Measurements from ENCODE around the gene SHC3.
A peak's percentile ranks its signal among the peaks of the same experiment; 100 is the strongest.

SHC3 gene

GRCh38 chr9:89048616-89049015 is 130.0 kb downstream of the SHC3 start:
- no peaks in the 10 kb centered on the region for H3K4me1 ChIP-seq
- no peak overlapping the region for H3K4me3 ChIP-seq
- no peak overlapping the region for H3K4me2 ChIP-seq
- H3K27ac ChIP-seq = no peak overlapping the region
- no peaks in the 10 kb centered on the region for H3K27me3 ChIP-seq
- H3K36me3 ChIP-seq = no peaks in the 10 kb centered on the region
- peaks cover 0 to 9% (median 0%) of the 10 kb centered on the region in 11 experiments; a peak in 1 of 22 replicates for H3K9me3 ChIP-seq (replicated peaks in 1 of 11)
- H3K9ac ChIP-seq = no peak overlapping the region
- no peaks in the 10 kb centered on the region for H4K20me1 ChIP-seq
- TF ChIP-seq Cebpa-rat (IDR thresholded peaks at IDR 0.05) = no peak

DNA sequence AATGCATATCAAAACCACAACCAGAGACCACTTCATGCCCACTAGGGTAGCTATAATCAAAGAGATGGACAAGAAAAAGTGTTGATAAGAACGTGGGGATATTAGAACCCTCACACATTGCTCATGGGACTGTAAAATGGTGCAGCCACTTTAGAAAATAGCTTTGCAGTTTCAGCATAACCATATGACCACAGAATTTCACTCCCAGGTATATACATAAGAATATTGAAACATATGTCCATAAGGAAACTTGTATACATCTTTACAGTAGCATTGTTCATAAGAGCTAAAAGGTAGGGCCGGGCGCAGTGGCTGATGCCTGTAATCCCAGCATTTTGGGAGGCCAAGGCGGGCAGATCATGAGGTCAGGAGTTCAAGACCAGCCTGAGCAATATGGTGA is 131.0 kb downstream of the SHC3 start:
- H3K4me2 ChIP-seq = no peak overlapping the region
- no peak overlapping the region for H3K27ac ChIP-seq
- no peak overlapping the region for H3K4me3 ChIP-seq
- H3K9ac ChIP-seq = no peak overlapping the region
- H3K27me3 ChIP-seq = no peaks in the 10 kb centered on the region
- no peaks in the 10 kb centered on the region for H3K36me3 ChIP-seq
- peaks cover 0 to 9% (median 0%) of the 10 kb centered on the region in 11 experiments; a peak in 1 of 22 replicates for H3K9me3 ChIP-seq (replicated peaks in 1 of 11)
- H4K20me1 ChIP-seq = no peaks in the 10 kb centered on the region
- no peak for TF ChIP-seq Cebpa-rat (IDR thresholded peaks at IDR 0.05)
- no peaks in the 10 kb centered on the region for H3K4me1 ChIP-seq

GRCh38 chr9:89046832-89047231 is 131.8 kb downstream of the SHC3 start:
- Histone ChIP-seq H3K9me3 (replicated peaks in 1 of 11) (peaks cover 0 to 9% (median 0%) of the 10 kb centered on the region in 11 experiments; a peak in 1 of 22 replicates), H3K9ac (no peak overlapping the region), H3K4me2 (no peak overlapping the region), H3K27me3 (no peaks in the 10 kb centered on the region), H3K4me3 (no peak overlapping the region), H4K20me1 (no peaks in the 10 kb centered on the region), H3K27ac (no peak overlapping the region), H3K4me1 (no peaks in the 10 kb centered on the region), H3K36me3 (no peaks in the 10 kb centered on the region)
- no peak for TF ChIP-seq Cebpa-rat (IDR thresholded peaks at IDR 0.05)

- Histone ChIP-seq H3K36me3 (no peaks in the 10 kb centered on the region), H3K9me3 (replicated peaks in 1 of 11) (peaks cover 0 to 9% (median 0%) of the 10 kb centered on the region in 11 experiments; a peak in 1 of 22 replicates), H4K20me1 (no peaks in the 10 kb centered on the region), H3K27ac (no peak overlapping the region), H3K4me1 (no peaks in the 10 kb centered on the region), H3K27me3 (no peaks in the 10 kb centered on the region), H3K9ac (no peak overlapping the region), H3K4me2 (no peak overlapping the region), H3K4me3 (no peak overlapping the region)
- no peak for TF ChIP-seq Cebpa-rat (IDR thresholded peaks at IDR 0.05)
Observed at GRCh38 chr9:89044881-89045280, 133.7 kb downstream of the SHC3 start.

GRCh38 chr9:89044104-89044503 is 134.5 kb downstream of the SHC3 start:
- Histone ChIP-seq H3K27me3 (no peaks in the 10 kb centered on the region), H3K4me3 (no peak overlapping the region), H3K4me2 (no peak overlapping the region), H3K9me3 (replicated peaks in 1 of 11) (peaks cover 0 to 9% (median 0%) of the 10 kb centered on the region in 11 experiments; a peak in 1 of 22 replicates), H3K4me1 (no peaks in the 10 kb centered on the region), H3K27ac (no peak overlapping the region), H3K9ac (no peak overlapping the region), H4K20me1 (no peaks in the 10 kb centered on the region), H3K36me3 (no peaks in the 10 kb centered on the region)
- TF ChIP-seq Cebpa-rat (IDR thresholded peaks at IDR 0.05) = no peak

- Histone ChIP-seq H3K9ac (no peak overlapping the region), H3K9me3 (replicated peaks in 1 of 11) (no peaks in the 10 kb centered on the region), H3K27me3 (no peaks in the 10 kb centered on the region), H4K20me1 (no peaks in the 10 kb centered on the region), H3K4me3 (no peak overlapping the region), H3K27ac (no peak overlapping the region), H3K4me2 (no peak overlapping the region), H3K4me1 (peaks cover 0 to 1% (median 0%) of the 10 kb centered on the region in 10 experiments; a peak in 2 of 20 replicates), H3K36me3 (no peaks in the 10 kb centered on the region)
- TF ChIP-seq Cebpa-rat (IDR thresholded peaks at IDR 0.05) = no peak
Observed at GRCh38 chr9:89042984-89043383, 135.6 kb downstream of the SHC3 start.

GRCh38 chr9:89039664-89040063 is 139.0 kb downstream of the SHC3 start:
- Histone ChIP-seq H3K4me3 (no peak overlapping the region), H4K20me1 (peaks cover 0 to 9% (median 0%) of the 10 kb centered on the region in 11 experiments; a peak in 1 of 22 replicates), H3K27ac (no peak overlapping the region), H3K9ac (no peak overlapping the region), H3K27me3 (no peaks in the 10 kb centered on the region), H3K9me3 (replicated peaks in 1 of 11) (no peaks in the 10 kb centered on the region), H3K4me1 (peaks cover 0 to 23% (median 6%) of the 10 kb centered on the region in 10 experiments; a peak in 10 of 20 replicates), H3K4me2 (no peak overlapping the region), H3K36me3 (no peaks in the 10 kb centered on the region)
- no peak for TF ChIP-seq Cebpa-rat (IDR thresholded peaks at IDR 0.05)

DNA sequence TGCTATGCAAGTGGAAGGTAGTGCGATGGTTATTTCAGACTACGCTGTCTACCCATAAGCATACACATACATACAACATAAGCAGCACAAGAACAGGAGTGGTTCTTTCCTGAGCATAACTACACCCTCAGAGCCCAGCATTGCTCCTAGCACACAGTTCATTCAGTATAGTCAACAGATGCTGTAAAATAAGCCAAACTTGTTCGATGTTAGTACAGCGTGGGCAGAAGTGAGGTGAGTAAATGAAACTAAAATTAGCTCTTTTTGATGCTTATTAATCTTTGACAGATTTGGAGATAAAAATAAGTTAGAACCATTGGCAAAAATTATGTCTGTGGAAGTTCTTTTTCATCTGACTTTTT is 139.5 kb downstream of the SHC3 start:
- H3K27ac ChIP-seq = no peak overlapping the region
- no peak overlapping the region for H3K4me2 ChIP-seq
- no peaks in the 10 kb centered on the region for H3K36me3 ChIP-seq
- no peak overlapping the region for H3K4me3 ChIP-seq
- no peaks in the 10 kb centered on the region for H3K27me3 ChIP-seq
- H4K20me1 ChIP-seq = peaks cover 0 to 9% (median 0%) of the 10 kb centered on the region in 11 experiments; a peak in 1 of 22 replicates
- no peak overlapping the region for H3K9ac ChIP-seq
- peaks cover 0 to 23% (median 6%) of the 10 kb centered on the region in 10 experiments; a peak in 10 of 20 replicates for H3K4me1 ChIP-seq
- H3K9me3 ChIP-seq (replicated peaks in 1 of 11) = no peaks in the 10 kb centered on the region
- no peak for TF ChIP-seq Cebpa-rat (IDR thresholded peaks at IDR 0.05)

- H3K4me2 ChIP-seq = no peak overlapping the region
- no peak overlapping the region for H3K27ac ChIP-seq
- H3K4me3 ChIP-seq = no peak overlapping the region
- no peaks in the 10 kb centered on the region for H3K27me3 ChIP-seq
- no peaks in the 10 kb centered on the region for H3K36me3 ChIP-seq
- H3K9me3 ChIP-seq (replicated peaks in 1 of 11) = no peaks in the 10 kb centered on the region
- TF ChIP-seq Cebpa-rat (IDR thresholded peaks at IDR 0.05) = no peak
- H3K4me1 ChIP-seq = peaks cover 0 to 23% (median 6%) of the 10 kb centered on the region in 10 experiments; a peak in 10 of 20 replicates
- no peak overlapping the region for H3K9ac ChIP-seq
- peaks cover 0 to 9% (median 0%) of the 10 kb centered on the region in 11 experiments; a peak in 1 of 22 replicates for H4K20me1 ChIP-seq
Observed at GRCh38 chr9:89038382-89039103, 140.1 kb downstream of the SHC3 start.

DNA sequence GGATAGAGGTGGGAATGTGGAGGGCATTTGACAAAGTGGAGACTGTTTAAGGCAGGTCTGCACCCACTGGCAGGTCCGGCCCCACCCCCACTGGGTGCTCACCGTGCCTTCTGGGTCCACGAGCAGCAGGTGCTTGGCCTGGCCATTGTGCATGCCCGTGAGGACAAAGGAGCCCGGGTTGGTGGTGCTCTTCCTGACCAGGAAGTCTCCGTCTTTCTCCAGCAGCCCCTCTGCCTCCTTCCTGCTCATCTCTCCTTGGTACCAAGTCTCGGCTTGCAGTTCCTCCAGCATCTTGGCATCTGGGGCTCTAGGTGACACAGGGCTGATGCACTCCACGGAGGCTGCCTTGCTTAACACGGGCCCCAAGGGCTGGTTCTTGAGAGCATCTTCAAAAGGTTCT is 140.7 kb downstream of the SHC3 start:
- Histone ChIP-seq H3K4me1 (peaks cover 0 to 23% (median 6%) of the 10 kb centered on the region in 10 experiments; a peak in 10 of 20 replicates), H3K9ac (no peak overlapping the region), H3K9me3 (replicated peaks in 1 of 11) (no peaks in the 10 kb centered on the region), H4K20me1 (peaks cover 0 to 9% (median 0%) of the 10 kb centered on the region in 11 experiments; a peak in 1 of 22 replicates), H3K27ac (no peak overlapping the region), H3K36me3 (no peaks in the 10 kb centered on the region), H3K4me3 (no peak overlapping the region), H3K27me3 (no peaks in the 10 kb centered on the region), H3K4me2 (peak overlapping the region in 3 of 11 experiments; percentile 68 to 80 (median 71); a peak in 5 of 22 replicates)
- TF ChIP-seq Cebpa-rat (IDR thresholded peaks at IDR 0.05) = no peak
